SH-SY5Y (cell line): ENCODE data around the gene IPMK.

ENCODE experiments used
- GATA2 ChIP-seq: IDR thresholded peaks from 2 replicates; pipeline ENCODE4 v1.6.1; 2011; ENCODE audit warnings: mild to moderate bottlenecking, low read depth, low read length
- GATA3 ChIP-seq: IDR thresholded peaks from 2 replicates; pipeline ENCODE4 v1.6.1; 2011; ENCODE audit warnings: low read depth, mild to moderate bottlenecking, low read length, moderate library complexity

DNA sequence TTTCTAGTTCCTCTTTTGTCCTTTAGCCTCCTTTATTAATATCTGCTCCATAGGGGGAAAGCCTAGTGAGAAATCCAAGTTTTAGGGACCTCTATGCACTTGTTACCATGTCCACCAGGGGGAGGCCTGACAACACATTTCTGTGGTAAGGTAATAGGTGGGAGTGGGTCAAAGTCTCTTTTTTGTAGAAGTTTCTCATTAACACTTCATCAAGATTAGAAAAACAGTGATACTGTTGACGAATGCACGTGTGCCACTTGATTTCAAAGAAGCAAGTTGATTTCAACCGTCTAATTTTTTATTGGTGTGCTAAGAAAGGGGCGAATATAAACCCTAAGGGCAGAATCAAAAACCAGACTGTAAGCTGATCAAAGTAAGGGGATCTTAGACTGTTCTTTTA is 31.9 kb upstream of the IPMK start:
- TF ChIP-seq GATA2: no peak
- TF ChIP-seq GATA3: no peak
